WI38 (cell line): ENCODE data around the gene ABCA2.

Source experiments
- H3K4me3 ChIP-seq: 2 replicates; pipeline ENCODE4 v1.5.1; 2011; ENCODE audit warnings: low read depth, mild to moderate bottlenecking, control low read depth, low read length
- TF ChIP-seq, protein P1 (sequence below): IDR thresholded peaks from 2 replicates; pipeline ENCODE4 v1.5.1; 2012; ENCODE audit warnings: low read depth, mild to moderate bottlenecking, control low read depth, low read length

ABCA2 gene

DNA sequence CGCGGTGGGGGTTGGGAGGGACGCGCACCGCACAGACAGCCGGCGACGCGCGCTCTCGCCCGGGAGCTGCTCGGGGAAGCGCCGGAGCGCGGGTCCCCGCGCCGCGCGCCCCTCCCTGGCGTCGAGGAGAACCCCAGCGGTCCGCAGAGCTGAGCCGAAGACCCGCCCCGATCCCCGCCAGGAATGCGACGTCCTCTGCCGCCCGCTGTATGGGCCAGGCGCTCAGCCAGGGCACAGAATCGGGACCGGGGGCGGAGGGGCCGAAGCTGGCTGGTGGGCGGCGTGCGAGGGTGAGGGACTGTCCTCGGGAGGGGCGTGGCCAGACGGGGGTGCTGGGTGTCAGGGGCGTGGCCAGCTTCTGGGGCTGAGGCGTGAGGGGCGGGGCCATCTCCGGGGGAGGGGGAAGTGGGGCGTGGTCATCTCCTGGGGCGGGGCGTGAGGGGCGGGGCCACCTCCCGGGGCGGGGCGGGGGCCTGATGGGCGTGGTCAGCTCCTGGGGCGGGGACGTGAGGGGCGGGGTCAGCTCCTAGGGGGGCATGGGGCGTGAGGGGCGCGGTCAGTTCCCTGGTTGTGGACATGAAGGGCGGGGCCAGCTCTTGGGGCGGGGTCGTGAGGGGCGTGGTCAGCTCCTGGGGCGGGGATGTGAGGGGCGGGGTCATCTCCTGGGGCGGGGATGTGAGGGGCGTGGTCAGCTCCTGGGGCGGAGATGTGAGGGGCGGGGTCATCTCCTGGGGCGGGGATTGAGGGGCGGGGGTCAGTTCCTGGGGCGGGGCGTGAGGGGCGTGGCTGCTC is 49.8 kb downstream of the ABCA2 start:
- H3K4me3 ChIP-seq = peak overlapping the region; percentile 46
- TF ChIP-seq, protein P1, sequence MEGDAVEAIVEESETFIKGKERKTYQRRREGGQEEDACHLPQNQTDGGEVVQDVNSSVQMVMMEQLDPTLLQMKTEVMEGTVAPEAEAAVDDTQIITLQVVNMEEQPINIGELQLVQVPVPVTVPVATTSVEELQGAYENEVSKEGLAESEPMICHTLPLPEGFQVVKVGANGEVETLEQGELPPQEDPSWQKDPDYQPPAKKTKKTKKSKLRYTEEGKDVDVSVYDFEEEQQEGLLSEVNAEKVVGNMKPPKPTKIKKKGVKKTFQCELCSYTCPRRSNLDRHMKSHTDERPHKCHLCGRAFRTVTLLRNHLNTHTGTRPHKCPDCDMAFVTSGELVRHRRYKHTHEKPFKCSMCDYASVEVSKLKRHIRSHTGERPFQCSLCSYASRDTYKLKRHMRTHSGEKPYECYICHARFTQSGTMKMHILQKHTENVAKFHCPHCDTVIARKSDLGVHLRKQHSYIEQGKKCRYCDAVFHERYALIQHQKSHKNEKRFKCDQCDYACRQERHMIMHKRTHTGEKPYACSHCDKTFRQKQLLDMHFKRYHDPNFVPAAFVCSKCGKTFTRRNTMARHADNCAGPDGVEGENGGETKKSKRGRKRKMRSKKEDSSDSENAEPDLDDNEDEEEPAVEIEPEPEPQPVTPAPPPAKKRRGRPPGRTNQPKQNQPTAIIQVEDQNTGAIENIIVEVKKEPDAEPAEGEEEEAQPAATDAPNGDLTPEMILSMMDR = no peak

DNA sequence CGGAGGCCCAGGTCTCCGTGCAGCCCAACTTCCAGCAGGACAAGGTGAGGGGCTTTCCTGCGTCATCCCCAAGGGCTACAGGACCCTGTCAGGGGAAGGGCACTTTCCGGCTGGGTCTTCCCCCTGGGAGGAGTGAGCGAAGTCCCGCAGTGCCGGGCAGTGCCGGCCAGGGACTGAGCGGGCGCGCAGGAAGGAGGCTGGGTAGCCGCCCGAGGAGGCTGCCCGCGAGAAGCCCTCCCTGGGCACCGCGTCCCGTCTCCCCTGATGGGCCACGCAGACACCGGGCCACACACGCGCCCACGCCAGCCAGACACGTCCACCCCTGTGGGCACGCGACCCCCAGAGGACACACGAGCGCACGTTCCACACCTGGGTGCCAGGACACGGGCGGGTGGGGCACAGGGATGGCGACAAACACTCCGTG is 50.4 kb downstream of the ABCA2 start:
- TF ChIP-seq, protein P1 = no peak
- H3K4me3 ChIP-seq = peak overlapping the region; percentile 46

DNA sequence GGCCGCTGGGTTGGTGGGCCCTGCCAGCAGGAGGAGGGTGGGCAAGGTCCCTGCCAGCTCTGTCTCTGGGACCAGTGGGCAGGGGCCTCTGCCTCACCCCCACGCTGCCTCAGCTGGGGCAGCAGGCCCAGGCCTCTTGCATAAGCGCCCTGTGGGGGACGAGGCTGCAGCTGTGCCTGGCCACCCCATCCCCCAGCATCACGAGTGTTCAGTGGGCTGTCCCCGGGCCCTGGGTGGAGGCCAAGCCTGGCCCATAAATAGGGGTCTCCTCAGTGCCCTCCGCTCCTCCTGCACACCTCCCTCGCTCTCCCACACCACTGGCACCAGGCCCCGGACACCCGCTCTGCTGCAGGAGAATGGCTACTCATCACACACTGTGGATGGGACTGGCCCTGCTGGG is 50.8 kb downstream of the ABCA2 start, which contains the start of gene PTGDS:
PTGDS (plus strand) TSS at position 282 of the 400 bp plus-strand sequence; CDS start at position 357, 75 bp downstream.
- H3K4me3 ChIP-seq = peak within 1 kb of the TSS; percentile 46
- TF ChIP-seq, protein P1 = no peak

DNA sequence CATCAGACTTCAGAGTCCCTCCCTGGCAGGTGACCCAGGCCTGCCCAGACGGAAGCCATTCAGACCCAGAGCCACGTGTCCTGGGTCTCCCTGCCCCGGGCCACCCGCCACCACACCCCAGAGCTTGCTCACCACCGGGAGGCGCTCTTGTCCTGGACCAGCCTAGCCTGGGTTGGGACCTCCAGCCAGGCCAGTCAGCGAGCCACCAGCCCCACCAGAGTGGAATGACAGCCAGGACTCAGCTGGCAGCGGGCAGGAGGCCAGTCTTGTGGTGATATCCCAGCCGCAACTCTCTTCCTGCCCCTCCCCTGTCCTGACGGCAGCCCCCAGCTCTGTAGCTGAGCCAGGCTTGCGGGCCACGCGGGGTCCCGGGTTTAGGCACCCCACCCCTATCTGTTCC is 52.4 kb downstream of the ABCA2 start:
- TF ChIP-seq, protein P1 = no peak
- no peak overlapping the region for H3K4me3 ChIP-seq

DNA sequence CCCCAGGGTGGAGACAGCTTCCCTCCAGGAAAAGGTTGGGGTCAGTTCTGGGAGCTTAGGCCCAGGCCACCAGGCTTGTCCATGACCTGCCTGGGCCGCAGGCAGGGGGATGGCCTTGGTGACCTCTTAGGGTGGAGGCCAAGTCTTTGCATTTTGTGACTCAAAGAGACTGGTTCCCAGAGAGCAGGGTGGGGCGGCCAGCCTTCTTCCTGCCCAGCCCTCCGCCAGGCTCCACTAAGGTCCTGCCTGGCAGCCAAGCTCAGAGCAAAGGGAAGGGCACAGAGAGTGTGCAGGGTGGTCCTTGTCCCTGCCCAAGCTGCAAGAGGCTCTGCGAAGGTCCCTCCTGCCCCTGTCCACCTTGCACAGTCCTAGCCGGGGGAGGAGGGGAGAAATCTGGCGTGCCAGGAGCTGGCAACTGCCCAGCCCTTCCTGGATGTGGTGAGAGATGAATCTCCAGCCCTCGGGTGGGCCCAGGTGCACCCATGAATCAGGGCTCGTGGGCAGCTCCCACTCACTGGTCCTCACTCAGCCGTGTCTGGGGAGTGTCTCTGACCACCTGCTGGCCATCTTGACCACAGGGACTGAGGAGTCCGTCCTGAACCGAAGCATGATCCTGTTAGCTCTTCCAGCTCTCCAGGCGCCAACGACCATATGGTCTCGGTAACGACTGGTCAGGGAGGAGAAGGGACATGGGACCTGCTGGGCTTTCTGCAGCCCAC is 53.1 kb downstream of the ABCA2 start:
- TF ChIP-seq, protein P1 = no peak
- no peak overlapping the region for H3K4me3 ChIP-seq

DNA sequence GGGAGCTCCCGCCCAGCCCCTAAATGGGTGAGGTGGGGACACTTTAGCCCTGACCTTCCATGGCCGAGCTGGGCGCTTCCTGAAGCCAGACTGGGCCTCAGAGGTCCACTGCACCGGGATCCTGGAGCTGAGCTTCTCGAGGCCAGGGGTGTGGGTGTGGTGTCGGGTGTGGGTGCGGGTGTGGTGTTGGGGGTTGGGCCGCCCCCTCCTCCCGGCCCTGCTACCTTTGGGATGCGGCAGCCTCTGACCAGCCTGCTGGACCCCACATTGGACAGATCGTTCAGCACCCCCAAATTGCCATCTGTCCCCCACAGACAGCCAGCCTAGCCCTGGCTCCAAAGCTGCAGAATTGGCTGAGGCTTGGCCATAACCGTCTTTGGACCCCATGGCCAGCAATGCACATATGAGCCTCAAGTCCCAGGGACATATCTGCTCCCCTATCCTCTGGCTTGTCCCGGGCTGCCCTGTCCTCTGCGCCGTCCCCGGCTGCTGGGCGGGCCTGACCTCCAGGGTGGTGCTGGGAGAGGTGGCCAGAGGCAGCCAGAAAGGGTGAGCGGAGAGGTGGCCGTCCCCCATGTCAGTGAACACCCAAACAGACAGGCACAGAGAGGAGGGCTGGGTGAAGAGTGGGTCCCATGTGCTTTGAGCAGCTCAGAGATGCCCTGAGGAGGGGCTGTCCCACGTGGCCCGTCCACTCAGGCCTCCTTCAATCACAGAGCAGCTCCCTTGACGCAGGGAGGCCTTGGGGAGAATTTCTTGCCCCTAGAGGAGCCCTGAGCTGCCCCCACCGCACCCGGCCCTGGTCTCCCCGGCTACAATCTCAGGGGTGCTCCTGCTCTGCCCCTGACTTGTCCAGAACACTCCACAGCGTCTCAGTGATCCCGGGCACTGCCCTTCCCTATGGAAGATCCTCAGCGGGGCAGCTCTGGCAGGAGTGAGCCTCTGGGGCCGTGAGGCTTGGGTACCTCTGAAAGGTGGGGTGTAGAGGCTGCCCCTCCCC is 54.1 kb downstream of the ABCA2 start:
- TF ChIP-seq, protein P1 = no peak
- H3K4me3 ChIP-seq = no peak overlapping the region
